KG1 (cell line): ENCODE measurements around the gene LRRN4CL.
"Not testable (repeated sequence)": the region's sequence is repeated elsewhere in the genome, so short reads cannot be mapped to it uniquely, and the experiment has no call there.

Experiments used
- DNase-seq: peaks from one replicate; lab custom pipeline; 2025; lab: John Stamatoyannopoulos, UW

The LRRN4CL gene

DNA sequence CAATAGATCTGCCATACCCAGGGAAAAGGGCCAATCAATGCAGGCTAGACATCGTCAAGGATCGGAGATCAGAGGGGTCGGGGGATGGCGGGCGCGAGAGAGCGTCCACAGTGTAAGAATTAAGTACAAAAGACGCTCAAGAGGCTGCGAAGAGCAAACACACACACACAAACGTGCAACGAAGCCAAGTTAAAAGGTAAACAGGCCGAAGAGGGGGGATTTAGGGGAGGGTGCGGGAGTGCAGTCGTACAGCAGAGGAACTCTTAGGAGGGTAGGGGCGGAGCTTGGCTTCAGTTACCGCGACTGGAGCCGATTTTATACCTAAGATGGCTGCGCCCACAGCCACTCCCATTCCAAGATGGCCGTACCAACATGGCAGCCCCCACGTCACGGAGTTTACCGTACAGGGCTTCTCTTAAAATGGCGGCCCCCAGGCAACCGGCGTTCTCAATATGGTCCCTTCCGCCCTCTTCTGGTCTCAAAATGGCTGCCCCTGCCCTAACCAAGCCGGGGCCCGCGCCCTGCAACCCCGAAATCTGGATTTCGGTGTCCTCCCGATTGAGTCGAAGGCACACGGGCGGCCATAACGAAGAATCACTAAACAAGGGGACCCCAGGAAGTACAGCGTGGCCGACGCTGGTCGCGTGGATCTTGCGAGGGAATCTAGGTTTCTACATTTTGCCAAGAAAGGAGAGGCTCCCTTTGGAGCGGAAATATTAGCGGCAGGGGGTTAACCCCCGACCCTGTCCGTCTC lies 20.1 kb upstream of the LRRN4CL start:
- no peak for DNase-seq

DNA sequence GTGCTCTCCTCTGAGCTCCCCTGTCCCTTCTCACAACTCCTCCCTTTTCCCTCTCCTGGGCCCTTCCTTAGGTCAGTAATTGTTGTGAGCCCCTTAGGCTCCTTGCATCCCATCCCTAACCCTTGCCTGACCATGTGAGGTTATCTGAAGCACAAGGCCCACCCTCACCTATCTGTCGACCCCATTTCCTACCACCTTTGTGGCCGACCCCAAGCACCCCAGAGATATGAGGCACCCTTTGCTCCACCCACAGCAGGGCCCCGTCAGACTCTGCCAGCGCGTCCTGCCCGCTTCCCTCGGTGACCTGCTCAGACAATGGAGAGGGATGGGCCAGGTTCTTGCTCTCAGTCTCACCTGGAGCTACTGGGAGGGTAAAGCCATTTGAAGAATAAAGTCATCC lies 19.5 kb upstream of the LRRN4CL start:
- DNase-seq = no peak

GRCh38 chr11:62708392-62708791 lies 19.1 kb upstream of the LRRN4CL start:
- no peak for DNase-seq

DNA sequence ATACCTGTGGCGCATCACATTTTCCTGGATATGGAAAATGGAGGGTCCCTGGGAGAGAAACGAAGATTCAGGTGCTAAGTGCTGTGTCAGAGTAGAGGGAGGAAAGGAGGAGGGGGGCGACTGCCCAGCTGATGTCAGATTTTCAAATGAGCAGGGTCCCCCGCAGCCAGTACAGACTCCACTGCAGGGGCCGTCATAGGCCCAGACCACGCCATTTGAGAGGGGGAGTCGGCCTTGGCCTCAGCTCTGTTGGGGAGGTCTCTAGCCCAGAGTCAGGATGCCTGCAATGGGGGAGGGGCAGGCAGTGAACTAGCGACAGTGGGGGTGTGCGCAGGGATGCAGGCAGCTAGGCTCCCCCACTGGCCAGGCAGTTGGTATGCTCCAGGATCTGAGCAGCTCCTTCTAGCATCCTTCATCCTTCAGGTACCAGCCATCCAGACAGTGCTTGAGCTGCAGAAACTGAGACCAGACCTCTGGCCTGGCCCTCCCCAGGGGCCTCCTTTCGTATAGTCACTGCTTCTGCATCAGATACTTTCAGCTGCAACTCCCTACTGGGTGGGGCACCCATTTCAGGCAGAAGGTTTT lies 18.0 kb upstream of the LRRN4CL start, which contains the start of the genes BSCL2 and GNG3:
Gene BSCL2, minus strand, starts transcription at position 148 of the 585 bp plus-strand sequence. CDS start 229 bp downstream, outside the sequence.
Gene GNG3, plus strand, starts transcription at position 400 of the 585 bp plus-strand sequence. CDS start 620 bp downstream, outside the sequence.
- DNase-seq = no peak

- no peak for DNase-seq
Observed at GRCh38 chr11:62706850-62707247, 17.5 kb upstream of the LRRN4CL start.

DNA sequence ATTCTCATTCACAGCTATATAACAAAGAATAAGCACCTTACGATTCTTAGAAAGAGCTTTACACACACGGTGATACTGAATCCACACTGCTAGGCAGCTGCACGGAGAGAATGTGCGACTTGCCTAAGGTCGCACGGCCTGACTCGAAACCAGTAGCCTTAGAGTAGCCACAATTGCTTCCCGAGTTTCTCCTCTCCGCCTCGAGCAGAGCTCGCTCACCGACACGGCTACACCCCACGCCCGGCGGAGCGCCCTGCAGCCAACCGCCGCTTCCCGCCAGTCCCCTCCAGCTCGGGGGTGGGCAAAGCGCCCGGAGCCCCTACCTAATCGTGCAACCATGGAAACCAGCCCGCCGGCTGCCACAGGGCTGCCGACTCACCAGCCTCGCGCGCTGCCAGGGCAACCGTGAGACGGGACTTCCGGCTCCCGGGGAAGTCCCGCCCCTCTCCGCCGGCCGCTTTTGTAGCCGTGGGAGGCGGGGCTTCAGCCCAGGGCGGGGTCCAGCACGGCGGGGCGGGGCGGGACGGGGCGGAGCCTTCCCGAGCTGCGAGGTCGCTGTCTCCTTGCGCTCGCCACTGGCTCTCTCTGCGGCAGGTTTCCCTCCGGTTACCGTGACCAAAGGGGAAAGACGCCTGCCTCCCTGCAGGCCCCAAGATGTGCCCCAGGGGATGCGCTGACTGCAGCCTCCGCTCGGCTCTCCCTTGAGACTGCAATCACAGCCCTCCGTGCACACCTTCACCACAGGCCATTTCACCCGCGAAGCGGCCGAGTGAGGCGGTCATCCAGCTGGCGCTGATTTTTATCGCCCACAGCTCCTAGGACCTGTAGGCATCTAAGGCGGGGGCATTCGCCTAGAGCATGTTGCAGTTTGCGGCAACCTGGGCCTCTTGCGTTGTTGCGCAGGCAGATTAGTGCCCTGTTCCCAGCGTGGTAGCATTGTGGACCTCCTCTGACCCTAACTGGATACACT lies 16.8 kb upstream of the LRRN4CL start:
- DNase-seq = peak; percentile 94

GRCh38 chr11:62705413-62705812 lies 16.1 kb upstream of the LRRN4CL start:
- DNase-seq = no peak

- not testable (repeated sequence) for DNase-seq
Observed at GRCh38 chr11:62703921-62704320, 14.6 kb upstream of the LRRN4CL start.

- no peak for DNase-seq
Observed at GRCh38 chr11:62702246-62702645, 12.9 kb upstream of the LRRN4CL start.

DNA sequence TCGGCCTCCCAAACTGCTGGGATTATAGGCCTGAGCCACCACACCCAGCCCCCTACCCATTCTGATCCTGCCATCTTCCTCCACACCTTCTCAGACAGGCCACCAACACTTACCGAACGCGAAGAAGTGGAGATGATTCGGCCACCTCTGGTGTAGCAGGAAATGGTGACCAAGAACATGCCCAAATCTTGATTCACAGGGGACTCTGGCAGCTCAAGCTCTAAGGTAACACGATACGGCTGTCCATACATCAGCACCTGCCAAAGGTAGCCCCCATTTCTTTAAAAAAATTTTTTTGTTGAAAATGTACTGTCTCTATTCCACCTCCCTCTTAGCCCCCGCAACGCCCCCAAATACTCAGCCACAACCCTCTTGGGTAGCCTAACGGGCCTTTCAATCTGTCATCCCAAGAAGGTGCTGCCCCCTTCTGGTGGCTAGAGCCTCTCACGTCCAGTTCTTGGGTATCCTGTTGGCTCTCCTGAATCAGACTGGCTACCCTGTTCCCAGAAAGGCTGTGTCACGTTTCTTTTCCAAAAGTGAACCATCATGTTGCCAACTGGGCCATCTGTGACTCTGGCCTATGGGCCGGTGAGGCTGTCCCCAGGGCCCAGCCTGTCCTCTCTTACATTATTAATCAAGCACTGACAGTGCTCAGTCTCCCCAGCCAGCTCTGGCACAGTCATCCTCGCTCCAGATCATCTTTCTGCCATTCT lies 5.3 kb upstream of the LRRN4CL start:
- peak; percentile 72 for DNase-seq

GRCh38 chr11:62693624-62694023 lies 4.3 kb upstream of the LRRN4CL start:
- DNase-seq = not testable (repeated sequence)

- no peak for DNase-seq
Observed at GRCh38 chr11:62688491-62688890, 839 bp downstream of the LRRN4CL start.

DNA sequence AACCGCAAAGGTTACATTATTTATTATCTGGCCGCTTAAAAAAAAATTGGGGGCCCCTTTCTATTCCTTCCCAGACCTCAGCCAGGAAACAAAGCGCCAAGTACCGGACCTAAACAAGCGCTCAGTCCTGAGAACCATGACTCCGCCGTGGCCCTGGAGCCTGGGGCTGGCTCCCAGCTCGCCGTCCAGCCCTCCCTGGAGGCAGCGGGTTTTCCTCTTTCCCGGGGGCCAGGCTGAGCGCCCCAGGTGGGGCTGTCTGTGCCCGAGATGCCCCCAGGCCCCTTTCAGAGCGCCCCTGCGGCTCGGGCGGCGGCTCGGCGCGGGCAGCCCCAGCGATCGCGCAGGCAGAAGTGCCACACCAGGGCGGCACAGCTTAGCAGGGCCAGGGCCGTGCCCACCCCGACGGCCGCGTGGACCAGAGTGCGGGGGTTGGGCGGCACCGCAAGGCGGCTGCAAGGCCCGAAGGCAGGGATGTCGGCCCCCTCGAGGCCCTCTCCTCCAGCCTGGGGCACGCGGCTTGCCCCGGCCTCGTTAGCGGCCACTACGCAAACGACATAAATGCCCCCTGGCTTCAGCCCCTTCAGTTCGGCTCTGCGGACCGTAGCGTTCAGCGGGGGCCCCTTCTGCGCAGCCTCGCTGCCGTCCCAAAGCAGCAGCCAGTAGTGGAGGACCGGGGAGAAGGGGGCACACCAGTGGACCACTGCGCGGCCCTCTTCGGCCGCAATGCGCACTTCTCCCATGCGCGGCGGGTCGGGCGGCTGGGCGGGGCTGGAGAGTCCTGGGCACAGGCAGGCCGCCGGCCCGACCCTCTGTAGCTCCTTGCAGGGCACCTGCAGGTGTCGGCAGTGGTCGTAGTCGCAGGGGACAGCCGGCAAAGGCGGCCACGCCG lies 1.6 kb downstream of the LRRN4CL start:
- DNase-seq = no peak

- no peak for DNase-seq
Observed at GRCh38 chr11:62682518-62682917, 6.8 kb downstream of the LRRN4CL start.

DNA sequence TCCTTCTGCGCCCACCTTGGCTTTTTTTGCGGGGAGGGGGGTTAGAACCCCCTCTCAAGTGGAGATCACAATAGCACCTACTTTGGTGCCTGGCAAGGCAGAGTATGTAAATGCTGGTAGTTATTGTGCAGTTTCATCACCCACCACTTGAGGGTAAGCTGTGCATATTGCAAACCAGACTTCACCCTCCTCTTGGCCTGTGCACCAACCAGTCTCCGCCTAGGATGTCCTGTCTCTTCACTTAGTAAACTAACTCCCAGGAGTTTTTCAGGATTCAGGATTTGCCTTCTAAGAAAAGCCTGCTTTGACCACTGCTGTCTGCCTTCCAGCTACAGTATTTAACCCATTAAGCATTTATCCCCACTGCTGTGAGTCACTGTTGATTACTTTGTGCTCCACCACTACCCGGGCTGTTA lies 8.5 kb downstream of the LRRN4CL start:
- DNase-seq = peak; percentile 56

- DNase-seq = peak; percentile 87
Observed at GRCh38 chr11:62678770-62679696, 10.3 kb downstream of the LRRN4CL start, which contains the start of gene UBXN1. Gene UBXN1, minus strand, starts transcription at chr11:62679073. Its CDS starts 150 bp downstream, at chr11:62678923.

- no peak for DNase-seq
Observed at GRCh38 chr11:62678433-62678769, 10.9 kb downstream of the LRRN4CL start.

GRCh38 chr11:62677714-62678113 lies 11.6 kb downstream of the LRRN4CL start:
- no peak for DNase-seq

DNA sequence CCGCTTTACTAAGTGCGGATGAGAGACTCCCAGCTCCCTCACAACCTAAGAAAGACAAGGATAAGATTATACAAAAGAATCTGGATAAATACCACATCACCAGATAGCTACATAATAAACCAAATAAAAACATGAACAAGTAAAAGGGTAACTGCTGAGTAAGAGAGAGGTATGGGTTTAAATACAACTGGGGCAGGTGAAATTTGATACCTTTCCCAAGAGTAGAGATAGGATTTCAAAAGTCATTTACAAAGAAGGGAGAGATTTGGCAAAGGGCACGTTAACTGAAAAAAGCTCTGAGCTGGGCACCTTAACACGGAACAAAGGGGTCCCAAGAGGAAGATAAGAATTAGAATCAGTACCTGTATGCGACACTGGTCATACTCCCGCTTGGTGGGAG lies 12.2 kb downstream of the LRRN4CL start:
- no peak for DNase-seq
